Measurements from ENCODE around the gene SEC14L1.
"Not testable (repeated sequence)": the region's sequence is repeated elsewhere in the genome, so short reads cannot be mapped to it uniquely, and the experiment has no call there.

SEC14L1 gene

DNA sequence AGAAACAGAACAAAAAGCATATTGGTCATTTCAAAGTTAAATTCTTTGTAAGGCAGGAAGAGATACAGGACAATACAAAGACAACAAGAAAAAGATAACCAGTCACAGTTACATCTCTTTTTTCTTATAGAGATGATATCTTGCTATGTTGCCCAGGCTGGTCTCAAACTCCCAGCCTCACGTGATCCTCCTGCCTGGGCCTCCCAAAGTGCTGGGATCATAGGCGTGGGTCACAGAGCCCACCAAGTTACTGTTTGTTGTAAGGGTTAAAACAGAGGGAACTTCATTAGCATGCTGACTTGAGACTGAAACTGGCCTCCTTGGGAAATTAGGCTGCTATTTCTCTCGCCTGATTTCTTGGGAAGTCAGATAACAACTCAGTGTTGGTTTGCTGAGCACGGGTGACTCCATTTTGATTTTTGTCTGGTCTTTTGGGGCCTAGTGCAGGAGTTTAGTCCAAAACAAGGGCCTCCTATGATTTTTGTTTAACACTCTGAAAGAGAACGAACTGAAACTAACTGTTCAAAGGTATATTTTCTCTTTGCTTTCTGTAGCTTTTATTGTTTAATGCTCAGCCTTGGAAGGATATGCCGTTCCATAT lies 31.5 kb upstream of the SEC14L1 start:
- Histone ChIP-seq H3K4me1 (ENCODE audit: insufficient read depth, low read length) (peaks cover 40% of the 10 kb centered on the region), H3K9me3 (ENCODE audit: control insufficient read depth, insufficient read depth, low read length) (no peaks in the 10 kb centered on the region), H3K9ac (ENCODE audit: low read depth, low read length) (no peak overlapping the region), H3K36me3 (ENCODE audit: insufficient read depth, low read length) (no peaks in the 10 kb centered on the region)

DNA sequence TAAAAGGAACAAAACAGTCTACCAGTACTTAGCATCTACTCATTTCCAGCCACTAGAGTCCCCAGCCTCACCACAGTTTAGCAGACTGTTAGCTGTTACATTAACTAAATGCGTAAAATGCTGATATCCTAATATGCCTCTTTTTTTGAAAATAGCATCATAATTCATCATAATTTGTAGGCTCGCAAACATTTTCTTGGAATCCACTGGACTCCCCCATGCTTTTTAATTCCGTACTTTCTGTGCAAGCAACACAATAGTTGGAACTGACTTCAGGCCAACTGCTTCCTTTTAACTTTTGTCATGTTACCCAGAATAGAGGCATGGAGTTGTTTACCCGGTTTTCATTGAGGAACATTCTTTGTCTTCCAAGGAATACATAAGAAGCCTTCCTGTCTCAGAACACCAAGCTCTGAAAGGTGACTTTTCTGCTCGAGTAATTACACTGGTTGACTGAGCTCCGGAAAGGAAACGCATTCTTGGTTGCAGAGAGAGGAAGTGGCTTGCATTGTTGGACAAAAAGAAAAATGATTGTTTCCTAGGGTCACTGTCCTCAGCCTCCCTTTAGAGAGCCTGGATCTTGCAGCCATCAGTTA lies 30.9 kb upstream of the SEC14L1 start:
- H3K36me3 ChIP-seq (ENCODE audit: insufficient read depth, low read length) = no peaks in the 10 kb centered on the region
- no peaks in the 10 kb centered on the region for H3K9me3 ChIP-seq (ENCODE audit: control insufficient read depth, insufficient read depth, low read length)
- H3K4me1 ChIP-seq (ENCODE audit: insufficient read depth, low read length) = peaks cover 36% of the 10 kb centered on the region
- H3K9ac ChIP-seq (ENCODE audit: low read depth, low read length) = no peak overlapping the region

DNA sequence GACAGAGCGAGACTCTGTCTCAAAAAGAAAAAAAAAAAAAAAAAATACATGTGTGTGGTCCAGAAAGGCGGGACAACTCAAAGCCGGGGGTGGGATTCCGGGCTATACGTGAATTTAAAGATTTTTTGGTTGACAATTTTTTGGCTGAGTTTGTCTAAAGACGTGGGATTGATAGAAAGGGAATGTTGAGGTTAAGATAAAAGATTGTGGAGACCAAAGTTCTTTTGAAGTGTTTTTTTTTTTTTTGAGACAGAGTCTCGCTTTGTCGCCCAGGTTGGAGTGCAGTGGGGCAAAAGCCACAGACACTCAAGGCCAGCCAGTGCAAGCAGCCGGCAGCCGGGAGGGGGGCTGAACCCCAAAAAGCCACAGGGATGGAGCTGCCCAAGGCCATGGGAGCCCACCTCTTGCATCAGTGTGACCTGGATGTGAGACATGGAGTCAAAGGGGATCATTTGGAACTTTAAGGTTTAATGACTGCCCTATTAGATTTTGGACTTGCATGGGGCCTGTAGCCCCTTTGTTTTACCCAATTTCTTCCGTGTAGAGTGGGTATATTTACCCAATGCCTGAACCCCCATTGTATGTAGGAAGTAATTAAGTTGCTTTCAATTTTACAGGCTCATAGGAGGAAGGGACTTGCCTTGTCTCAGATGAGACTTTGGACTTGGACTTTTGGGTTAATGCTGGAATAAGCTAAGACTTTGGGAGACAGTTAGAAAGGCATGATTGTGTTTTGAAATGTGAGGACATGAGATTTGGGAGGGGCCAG lies 29.4 kb upstream of the SEC14L1 start:
- not testable (repeated sequence) for H3K9me3 ChIP-seq (ENCODE audit: control insufficient read depth, insufficient read depth, low read length); H3K9ac ChIP-seq (ENCODE audit: low read depth, low read length); H3K36me3 ChIP-seq (ENCODE audit: insufficient read depth, low read length)
- H3K4me1 ChIP-seq (ENCODE audit: insufficient read depth, low read length) = peaks cover 26% of the 10 kb centered on the region

DNA sequence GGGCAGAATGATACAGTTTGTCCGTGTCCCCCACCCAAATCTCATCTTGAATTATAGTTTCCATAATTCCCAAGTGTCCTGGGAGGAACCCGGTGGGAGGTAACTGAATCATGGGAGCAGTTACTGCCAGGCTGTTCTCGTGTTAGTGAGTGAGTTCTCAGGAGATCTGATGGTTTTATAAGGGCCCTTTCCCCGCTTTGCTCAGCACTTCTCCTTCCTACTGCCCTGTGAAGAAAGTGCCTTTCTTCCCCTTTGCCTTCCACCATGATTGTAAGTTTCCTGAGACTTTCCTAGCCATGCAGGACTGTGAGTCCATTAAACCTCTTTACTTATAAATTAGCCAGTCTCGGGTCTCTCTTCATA lies 28.9 kb upstream of the SEC14L1 start:
- H3K4me1 ChIP-seq (ENCODE audit: insufficient read depth, low read length) = peaks cover 22% of the 10 kb centered on the region
- H3K9me3 ChIP-seq (ENCODE audit: control insufficient read depth, insufficient read depth, low read length) = no peaks in the 10 kb centered on the region
- no peak overlapping the region for H3K9ac ChIP-seq (ENCODE audit: low read depth, low read length)
- no peaks in the 10 kb centered on the region for H3K36me3 ChIP-seq (ENCODE audit: insufficient read depth, low read length)

DNA sequence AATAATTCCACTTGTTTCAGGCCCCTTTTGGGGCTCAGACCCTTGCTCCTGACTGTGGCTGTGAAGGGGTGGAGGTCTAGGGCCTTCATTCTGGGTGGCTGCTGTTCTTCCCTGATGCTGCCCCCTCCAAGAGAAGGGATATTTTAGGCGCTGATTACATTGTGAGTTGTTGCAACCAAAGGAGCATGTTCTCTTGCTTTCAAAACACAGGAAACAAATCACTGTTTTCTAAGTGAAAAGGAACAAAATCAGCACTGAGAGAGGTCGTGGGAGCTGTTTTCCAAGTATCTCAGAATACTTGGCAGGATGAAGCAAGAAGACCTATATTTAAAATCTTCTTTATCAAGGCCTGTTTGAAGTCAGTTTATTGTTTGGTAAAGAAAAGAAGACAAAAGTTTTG lies 25.3 kb upstream of the SEC14L1 start:
- Histone ChIP-seq H3K4me1 (ENCODE audit: insufficient read depth, low read length) (peaks cover 6% of the 10 kb centered on the region; the same call in 1 of the 2 replicates), H3K36me3 (ENCODE audit: insufficient read depth, low read length) (no peaks in the 10 kb centered on the region), H3K9ac (ENCODE audit: low read depth, low read length) (no peak overlapping the region), H3K9me3 (ENCODE audit: control insufficient read depth, insufficient read depth, low read length) (no peaks in the 10 kb centered on the region)

DNA sequence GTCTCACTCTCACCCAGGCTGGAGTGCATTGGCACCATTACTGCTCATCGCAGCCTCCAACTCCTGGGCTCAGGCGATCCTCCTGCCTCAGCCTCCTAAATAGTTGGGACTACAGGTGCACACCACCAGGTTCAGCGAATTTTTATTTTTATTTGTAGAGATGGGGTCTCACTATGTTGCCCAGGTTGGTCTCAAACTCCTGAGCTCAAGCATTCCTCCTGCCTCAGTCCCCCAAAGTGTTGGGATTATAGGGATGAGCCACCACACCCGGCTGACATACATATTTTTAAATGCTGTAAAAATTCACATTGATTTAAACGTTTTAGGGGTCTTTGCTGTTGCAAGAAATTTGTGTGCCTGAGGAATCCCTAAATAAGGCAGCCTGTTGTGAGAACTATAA lies 24.8 kb upstream of the SEC14L1 start:
- H3K9ac ChIP-seq (ENCODE audit: low read depth, low read length) = no peak overlapping the region
- H3K9me3 ChIP-seq (ENCODE audit: control insufficient read depth, insufficient read depth, low read length) = no peaks in the 10 kb centered on the region
- H3K36me3 ChIP-seq (ENCODE audit: insufficient read depth, low read length) = no peaks in the 10 kb centered on the region
- H3K4me1 ChIP-seq (ENCODE audit: insufficient read depth, low read length) = peaks cover 6% of the 10 kb centered on the region; the same call in 1 of the 2 replicates

DNA sequence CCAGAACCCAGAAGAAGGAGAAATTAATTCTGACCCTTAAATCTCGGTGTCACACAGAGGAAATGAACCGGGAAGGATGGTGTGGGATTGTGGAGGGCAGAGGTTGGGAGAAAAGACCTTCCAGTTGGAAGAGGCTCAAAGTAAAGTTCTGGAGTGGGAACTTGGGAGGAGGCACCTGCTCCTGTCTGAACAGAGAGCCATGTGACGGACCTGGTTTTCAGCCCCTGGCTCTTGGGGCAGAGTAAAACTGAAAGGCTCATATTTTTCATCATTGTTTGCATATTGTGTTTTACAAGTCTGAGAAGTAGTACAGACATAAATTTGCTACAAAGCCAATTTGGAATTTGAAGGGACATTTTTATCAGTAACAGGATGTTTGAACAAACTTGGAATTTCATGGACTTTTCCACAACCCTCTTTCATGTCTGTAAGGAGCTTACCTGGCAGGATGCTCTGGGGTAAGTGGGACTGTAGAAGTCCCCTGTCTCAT lies 24.4 kb upstream of the SEC14L1 start:
- no peak overlapping the region for H3K9ac ChIP-seq (ENCODE audit: low read depth, low read length)
- no peaks in the 10 kb centered on the region for H3K36me3 ChIP-seq (ENCODE audit: insufficient read depth, low read length)
- peaks cover 6% of the 10 kb centered on the region; the same call in 1 of the 2 replicates for H3K4me1 ChIP-seq (ENCODE audit: insufficient read depth, low read length)
- H3K9me3 ChIP-seq (ENCODE audit: control insufficient read depth, insufficient read depth, low read length) = no peaks in the 10 kb centered on the region

DNA sequence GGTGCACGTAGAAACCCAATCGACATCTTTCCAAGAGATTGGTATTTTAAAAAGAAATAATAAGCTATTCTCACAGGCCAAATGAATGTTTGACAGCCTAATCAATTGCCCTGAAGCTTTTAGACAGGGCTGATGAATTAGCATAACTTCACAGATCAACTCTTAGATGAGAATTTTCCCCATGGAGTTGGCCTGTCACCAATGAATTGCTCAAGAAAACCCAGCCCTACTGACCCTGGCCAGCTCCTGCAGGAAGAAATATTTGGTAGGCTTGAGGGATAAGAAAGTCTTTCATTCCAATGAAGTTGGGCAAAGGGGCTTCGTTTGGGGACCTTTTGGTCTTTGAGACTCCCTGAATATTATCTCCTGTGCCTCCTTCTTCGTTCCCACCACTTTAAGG lies 23.4 kb upstream of the SEC14L1 start:
- no peaks in the 10 kb centered on the region for H3K9me3 ChIP-seq (ENCODE audit: control insufficient read depth, insufficient read depth, low read length)
- no peaks in the 10 kb centered on the region; the same call in 1 of the 2 replicates for H3K4me1 ChIP-seq (ENCODE audit: insufficient read depth, low read length)
- H3K9ac ChIP-seq (ENCODE audit: low read depth, low read length) = no peak overlapping the region
- no peaks in the 10 kb centered on the region for H3K36me3 ChIP-seq (ENCODE audit: insufficient read depth, low read length)

DNA sequence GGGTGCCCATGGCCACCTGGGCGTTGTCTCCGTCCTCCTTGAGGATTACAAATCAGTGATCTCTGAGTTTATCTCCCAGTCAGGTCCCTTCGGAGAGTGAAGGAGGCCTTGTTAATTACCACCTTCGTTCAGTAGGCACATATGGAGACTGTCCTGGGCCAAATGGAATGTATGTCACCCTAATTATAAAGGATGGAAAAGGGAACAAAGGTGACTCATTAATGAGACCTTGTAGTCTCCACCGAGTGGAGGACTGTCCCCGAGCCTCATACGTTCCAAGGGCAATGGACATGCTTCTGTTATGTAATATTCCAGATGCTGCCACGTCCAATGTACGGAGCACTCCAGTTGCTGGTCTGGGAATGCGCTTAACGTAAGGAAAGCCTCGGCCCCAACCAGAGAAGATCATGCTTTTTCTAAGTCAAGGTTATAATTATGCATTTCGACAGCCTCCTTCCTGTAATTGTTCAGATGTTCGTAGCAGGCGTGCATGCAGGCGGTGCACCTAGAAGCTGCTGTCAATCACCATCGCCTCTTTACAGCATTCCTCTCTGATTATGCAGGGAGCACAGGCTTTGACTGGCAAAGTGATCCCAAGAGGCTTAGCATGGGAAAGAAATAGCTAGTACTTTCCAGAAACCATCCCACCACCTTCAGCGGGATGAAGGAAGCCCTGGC lies 22.4 kb upstream of the SEC14L1 start:
- Histone ChIP-seq H3K9me3 (ENCODE audit: control insufficient read depth, insufficient read depth, low read length) (no peaks in the 10 kb centered on the region), H3K9ac (ENCODE audit: low read depth, low read length) (no peak overlapping the region), H3K36me3 (ENCODE audit: insufficient read depth, low read length) (no peaks in the 10 kb centered on the region), H3K4me1 (ENCODE audit: insufficient read depth, low read length) (no peaks in the 10 kb centered on the region; the same call in 1 of the 2 replicates)

DNA sequence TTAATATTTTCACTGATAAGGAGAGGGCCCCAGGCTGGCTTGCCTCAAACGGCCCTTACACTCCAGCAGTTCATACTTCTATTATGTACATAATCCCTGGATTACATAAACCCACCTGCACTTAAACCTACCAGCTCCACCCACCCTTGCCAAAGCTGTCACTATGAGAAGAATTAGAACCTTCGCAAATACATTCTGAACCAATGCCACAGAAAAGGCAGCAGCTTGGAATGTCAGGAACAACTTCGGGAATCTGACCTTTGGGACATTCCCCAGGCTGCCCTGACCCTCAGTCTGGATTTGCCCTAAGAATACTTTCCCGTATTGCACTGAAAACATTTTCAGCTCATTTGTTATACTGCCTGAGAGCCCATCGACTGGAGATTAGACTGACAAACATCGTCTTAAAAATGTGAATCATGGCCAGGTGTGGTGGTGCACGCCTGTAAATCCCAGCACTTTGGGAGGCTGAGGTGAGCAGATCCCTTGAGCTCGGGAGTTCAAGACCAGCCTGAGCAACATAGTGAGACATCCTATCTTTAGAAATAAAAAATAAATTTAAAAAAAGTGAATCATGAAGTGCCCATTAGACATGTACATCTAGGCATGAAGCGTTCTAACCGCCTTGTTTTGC lies 21.0 kb upstream of the SEC14L1 start:
- peaks cover 6% of the 10 kb centered on the region; the same call in 1 of the 2 replicates for H3K4me1 ChIP-seq (ENCODE audit: insufficient read depth, low read length)
- no peak overlapping the region for H3K9ac ChIP-seq (ENCODE audit: low read depth, low read length)
- no peaks in the 10 kb centered on the region for H3K9me3 ChIP-seq (ENCODE audit: control insufficient read depth, insufficient read depth, low read length)
- no peaks in the 10 kb centered on the region for H3K36me3 ChIP-seq (ENCODE audit: insufficient read depth, low read length)

DNA sequence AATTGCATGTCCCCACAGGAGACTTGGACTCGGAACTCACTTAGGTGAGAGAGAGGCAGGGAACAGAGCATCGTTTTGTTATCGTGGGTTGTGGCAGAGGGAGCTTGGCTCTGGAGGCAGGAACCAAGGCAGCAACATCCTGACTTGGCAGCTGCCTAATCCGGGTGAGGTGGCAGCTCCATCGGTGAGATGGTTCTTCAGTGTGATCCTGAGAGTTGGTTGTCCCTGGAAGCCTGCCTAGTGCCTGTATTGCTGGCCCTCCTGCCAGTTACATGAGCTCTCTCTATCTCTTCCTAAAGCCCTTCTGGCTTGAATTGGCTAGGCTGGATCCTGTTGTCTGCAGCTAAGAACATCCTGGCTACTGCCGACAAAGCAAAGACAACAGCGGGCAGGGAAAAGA lies 19.9 kb upstream of the SEC14L1 start:
- Histone ChIP-seq H3K9me3 (ENCODE audit: control insufficient read depth, insufficient read depth, low read length) (no peaks in the 10 kb centered on the region), H3K4me1 (ENCODE audit: insufficient read depth, low read length) (peaks cover 12% of the 10 kb centered on the region; the same call in 1 of the 2 replicates), H3K36me3 (ENCODE audit: insufficient read depth, low read length) (no peaks in the 10 kb centered on the region), H3K9ac (ENCODE audit: low read depth, low read length) (no peak overlapping the region)

DNA sequence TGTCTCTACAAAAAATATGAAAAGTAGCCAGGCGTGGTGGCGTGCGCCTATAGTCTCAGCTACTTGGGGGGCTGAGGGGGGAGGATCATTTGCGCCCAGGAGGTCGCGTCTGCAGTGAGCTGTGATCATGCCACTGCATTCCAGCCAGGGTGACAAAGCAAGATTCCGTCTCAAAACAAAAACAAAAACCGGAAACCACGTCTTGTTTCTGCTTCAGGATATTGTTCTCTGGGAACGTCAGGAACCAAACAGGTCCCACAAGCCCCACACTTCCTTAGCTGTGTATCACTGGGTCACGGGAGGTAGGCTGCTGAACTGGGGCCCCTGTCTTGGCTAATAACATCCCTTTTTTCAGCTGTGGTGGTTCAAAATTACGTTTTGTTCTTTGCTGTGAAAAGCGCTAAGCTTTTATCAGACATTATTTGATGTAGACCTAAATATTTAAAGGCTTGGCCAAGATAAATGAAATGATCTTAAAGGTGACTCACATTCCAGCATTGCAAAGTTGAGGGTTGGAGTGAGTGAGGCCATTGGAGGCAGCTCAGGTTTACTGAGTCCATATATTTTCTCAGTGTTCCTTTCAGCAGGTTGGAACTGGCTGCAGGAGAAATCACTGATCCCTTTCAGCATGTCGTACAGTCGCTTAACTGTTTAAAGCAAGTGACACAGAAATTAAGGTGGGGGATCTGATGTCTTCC lies 16.4 kb upstream of the SEC14L1 start:
- Histone ChIP-seq H3K9ac (ENCODE audit: low read depth, low read length) (no peak overlapping the region), H3K9me3 (ENCODE audit: control insufficient read depth, insufficient read depth, low read length) (no peaks in the 10 kb centered on the region), H3K4me1 (ENCODE audit: insufficient read depth, low read length) (peaks cover 17% of the 10 kb centered on the region), H3K36me3 (ENCODE audit: insufficient read depth, low read length) (no peaks in the 10 kb centered on the region)

DNA sequence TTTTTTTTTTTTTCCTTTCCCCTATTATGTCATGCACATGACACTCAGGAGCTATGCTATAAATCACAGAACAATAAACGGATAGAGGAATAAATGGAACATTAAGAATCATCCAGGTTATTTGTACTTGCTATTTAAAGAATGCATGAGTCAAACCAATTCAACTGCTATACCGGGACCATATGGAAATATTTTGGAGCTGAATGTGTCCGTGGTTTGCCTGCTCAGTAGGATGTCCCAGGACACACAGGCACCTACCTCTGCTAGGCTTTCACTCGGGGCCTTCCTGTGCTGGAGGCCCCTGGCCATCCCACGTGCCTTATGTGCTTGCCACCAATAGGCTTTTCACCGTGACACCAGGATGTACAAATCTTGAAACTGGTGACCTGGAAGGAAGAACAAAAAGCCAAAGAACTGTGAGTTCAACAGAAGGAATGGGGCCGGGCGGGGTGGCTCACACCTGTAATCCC lies 15.3 kb upstream of the SEC14L1 start:
- H3K9me3 ChIP-seq (ENCODE audit: control insufficient read depth, insufficient read depth, low read length) = no peaks in the 10 kb centered on the region
- H3K9ac ChIP-seq (ENCODE audit: low read depth, low read length) = no peak overlapping the region
- H3K4me1 ChIP-seq (ENCODE audit: insufficient read depth, low read length) = peaks cover 22% of the 10 kb centered on the region
- H3K36me3 ChIP-seq (ENCODE audit: insufficient read depth, low read length) = no peaks in the 10 kb centered on the region

Data from ES-I3 (cell line).